IMR-90 (cell line): Measurements from ENCODE around the gene PLBD2. TPM values are rescaled to one million over a fixed set of nuclear protein-coding genes. Genes with fewer than 3 reads are reported as not detected.

Experiments used
- ATAC-seq: fragments of 200-7000 bp; cut with Tn5 transposase; 2 replicates; pipeline ENCODE4 v1.9.1; 2020; ENCODE audit warnings: low read depth, mild to moderate bottlenecking, moderate library complexity
- BruUV-seq: library from RNA; stranded (reverse); fragments of 400-500 nt; replicated peaks from 2 replicates; lab custom pipeline; 2021; lab: Mats Ljungman, UMichigan
- CTCF ChIA-PET: fragments of 300-600 bp; formaldehyde crosslinking; extraction: SDS; loops from one replicate; lab custom pipeline; 2021; ENCODE audit warnings: antibody characterized with exemption; lab: Yijun Ruan, JAX
- POLR2A ChIA-PET: fragments of 300-600 bp; sonication (Branson Sonifier 250); formaldehyde crosslinking; loops from one replicate; lab custom pipeline; 2022; ENCODE audit warnings: antibody characterized with exemption; ENCODE audit not compliant: unreplicated experiment; lab: Charles Lee
- DNase-seq: peaks from one replicate; pipeline ENCODE4 v3.0.0; 2013
- H2AFZ ChIP-seq: replicated peaks from 2 replicates; pipeline ENCODE3; 2013; ENCODE audit warnings: low read length, mild to moderate bottlenecking; ENCODE audit not compliant: poor library complexity
- H2AK5ac ChIP-seq: 2 replicates; pipeline ENCODE4 v1.6.1; 2013; ENCODE audit warnings: low read depth, low read length, inconsistent platforms
- H2AK9ac ChIP-seq: replicated peaks from 2 replicates; pipeline ENCODE3; 2013; ENCODE audit warnings: mild to moderate bottlenecking, low read depth, low read length, moderate library complexity; ENCODE audit not compliant: poor library complexity
- H2BK120ac ChIP-seq: 2 replicates; pipeline ENCODE4 v1.6.1; 2013; ENCODE audit warnings: low read depth, low read length, inconsistent platforms
- H2BK15ac ChIP-seq: 3 replicates; pipeline ENCODE4 v1.6.1; 2013; ENCODE audit warnings: low read depth, low read length, inconsistent platforms
- H2BK20ac ChIP-seq: 2 replicates; pipeline ENCODE4 v1.6.1; 2013; ENCODE audit warnings: low read depth, mild to moderate bottlenecking, inconsistent platforms, low read length, moderate library complexity
- H2BK5ac ChIP-seq: 2 replicates; pipeline ENCODE4 v1.6.1; 2013; ENCODE audit warnings: mild to moderate bottlenecking, low read depth, low read length, inconsistent platforms; ENCODE audit not compliant: poor library complexity, severe bottlenecking
- H3K14ac ChIP-seq: replicated peaks from 2 replicates; pipeline ENCODE4 v1.6.1; 2013; ENCODE audit warnings: low read depth, low read length, inconsistent platforms
- H3K18ac ChIP-seq: 2 replicates; pipeline ENCODE4 v1.6.1; 2013; ENCODE audit warnings: low read depth, low read length, control low read depth
- H3K23ac ChIP-seq: 2 replicates; pipeline ENCODE4 v1.6.1; 2013; ENCODE audit warnings: low read depth, low read length, inconsistent platforms
- H3K27ac ChIP-seq: 2 replicates; pipeline ENCODE4 v1.5.1; 2013; ENCODE audit warnings: mild to moderate bottlenecking, control low read depth, low read length; ENCODE audit not compliant: insufficient read depth
- H3K27me3 ChIP-seq: 2 replicates; pipeline ENCODE4 v1.6.1; 2013; ENCODE audit warnings: low read length; ENCODE audit not compliant: control insufficient read depth, insufficient read depth
- H3K36me3 ChIP-seq: 2 replicates; pipeline ENCODE4 v1.6.1; 2013; ENCODE audit warnings: low read length, mixed read lengths; ENCODE audit not compliant: control insufficient read depth, insufficient read depth
- H3K4ac ChIP-seq: 2 replicates; pipeline ENCODE4 v1.6.1; 2013; ENCODE audit warnings: low read depth, low read length, inconsistent platforms
- H3K4me1 ChIP-seq: 2 replicates; pipeline ENCODE4 v1.6.1; 2013; ENCODE audit warnings: low read length, mixed read lengths; ENCODE audit not compliant: control insufficient read depth, insufficient read depth
- H3K4me2 ChIP-seq: 2 replicates; pipeline ENCODE4 v1.6.1; 2013; ENCODE audit warnings: low read depth, mild to moderate bottlenecking, control low read depth, low read length, moderate library complexity
- H3K4me3 ChIP-seq: 2 replicates; pipeline ENCODE4 v1.5.1; 2013; ENCODE audit warnings: low read depth, mild to moderate bottlenecking, control low read depth, low read length, moderate library complexity; ENCODE audit not compliant: insufficient read depth
- H3K56ac ChIP-seq: 2 replicates; pipeline ENCODE4 v1.6.1; 2013; ENCODE audit warnings: low read length, inconsistent platforms; ENCODE audit not compliant: insufficient read depth; ENCODE audit errors: extremely low read depth
- H3K79me1 ChIP-seq, 2 experiments: 2 replicates each; pipeline ENCODE4 v1.6.1; 2013; ENCODE audit warnings: low read length in 2 of 2, inconsistent platforms in 1 of 2, low read depth in 1 of 2
- H3K9ac ChIP-seq: 2 replicates; pipeline ENCODE4 v1.6.1; 2013; ENCODE audit warnings: low read depth, low read length, control low read depth
- H3K9me1 ChIP-seq: 2 replicates; pipeline ENCODE4 v1.6.1; 2013; ENCODE audit warnings: low read length, inconsistent platforms; ENCODE audit not compliant: insufficient read depth
- H3K9me3 ChIP-seq: 2 replicates; pipeline ENCODE4 v1.6.1; 2013; ENCODE audit warnings: low read length; ENCODE audit not compliant: control insufficient read depth, insufficient read depth
- H4K20me1 ChIP-seq: 2 replicates; pipeline ENCODE4 v1.6.1; 2013; ENCODE audit warnings: low read length, inconsistent platforms; ENCODE audit not compliant: insufficient read depth
- H4K5ac ChIP-seq: 2 replicates; pipeline ENCODE4 v1.6.1; 2013; ENCODE audit warnings: mild to moderate bottlenecking, low read depth, low read length, control low read depth
- H4K8ac ChIP-seq, 2 experiments: 2 replicates each; pipeline ENCODE4 v1.6.1; 2013; ENCODE audit warnings: low read depth in 2 of 2, low read length in 2 of 2, control low read depth in 1 of 2, inconsistent platforms in 1 of 2
- H4K91ac ChIP-seq: 2 replicates; pipeline ENCODE4 v1.6.1; 2013; ENCODE audit warnings: low read depth, low read length, inconsistent platforms; ENCODE audit not compliant: insufficient read depth
- CEBPB ChIP-seq: IDR thresholded peaks from 2 replicates; pipeline ENCODE4 v1.6.1; 2012; ENCODE audit warnings: low read depth, low read length, improper control_type of control experiment
- ELK1 ChIP-seq: fragments of 150-350 bp; IDR thresholded peaks from 2 replicates; pipeline ENCODE4 v1.6.1; 2016; ENCODE audit warnings: low read depth, mild to moderate bottlenecking, low read length, moderate library complexity, borderline replicate concordance
- MXI1 ChIP-seq: IDR thresholded peaks from 2 replicates; pipeline ENCODE4 v1.6.1; 2012; ENCODE audit warnings: low read depth, mild to moderate bottlenecking, low read length, moderate library complexity, borderline replicate concordance
- POLR2A ChIP-seq: IDR thresholded peaks from 2 replicates; pipeline ENCODE4 v1.6.1; 2012; ENCODE audit warnings: mild to moderate bottlenecking, low read depth, low read length
- RFX5 ChIP-seq: IDR thresholded peaks from 2 replicates; pipeline ENCODE4 v1.8.0; 2012; ENCODE audit warnings: low read depth, mild to moderate bottlenecking, low read length, moderate library complexity
- WGBS, 2 experiments: methylation state at CpG; one replicate each; pipeline versions ENCODE4 v1.1.5 to v1.1.7; 2013; ENCODE audit warnings: missing lambda C conversion rate in 2 of 2; ENCODE audit not compliant: insufficient read length in 1 of 2; ENCODE audit errors: extremely low coverage in 2 of 2; 5-methylcytosine and 5-hydroxymethylcytosine counted together
- dilution Hi-C: fragments of 300-500 bp; cut with HindIII; formaldehyde crosslinking; loops from one replicate; pipeline ENCODE4 v1.14.3; 2018; ENCODE audit warnings: low sequenced_read_pairs; ENCODE audit not compliant: unreplicated experiment
- in situ Hi-C: fragments of 300-500 bp; cut with MboI; formaldehyde crosslinking; loops from 3 replicates; pipeline ENCODE4 v1.14.3; 2019; ENCODE audit warnings: low sequenced_read_pairs, inconsistent platforms, mixed read lengths
- intact Hi-C: fragments of 100-400 bp; cut with micrococcal nuclease; formaldehyde crosslinking; loops from 2 replicates; pipeline ENCODE4 v1.10.0; 2022
- polyA plus RNA-seq, 3 experiments: library from polyadenylated mRNA; depleted of rRNA; stranded (reverse); fragments of >200 nt; gene quantifications; 2 replicates each; pipeline ENCODE4 v1.2.3, GENCODE V29; 2012; ENCODE audit warnings: low replicate concordance in 1 of 3
- total RNA-seq: library from RNA; depleted of rRNA; stranded (reverse); fragments of >200 nt; gene quantifications from 2 replicates; pipeline ENCODE4 v1.2.3, GENCODE V29; 2012

The PLBD2 gene
- total and polyA plus RNA-seq, 2 of the 4 experiments (the other 2 are of a cell fraction) = 7.3 to 44.5 TPM

- TF ChIP-seq CEBPB (no peak), ELK1 (no peak), MXI1 (no peak), POLR2A (no peak), RFX5 (no peak)
- Histone ChIP-seq H4K5ac (no peak overlapping the region), H3K4me1 (no peaks in the 10 kb centered on the region; the same call in 1 of the 2 replicates), H2AK5ac (no peak overlapping the region), H3K4me3 (no peak overlapping the region), H2AFZ (no peak overlapping the region), H3K36me3 (peaks cover 23% of the 10 kb centered on the region), H4K91ac (no peak overlapping the region), H3K18ac (no peak overlapping the region), H3K9me1 (peaks cover 18% of the 10 kb centered on the region; the same call in 1 of the 2 replicates), H2BK15ac (no peak overlapping the region), H2BK5ac (no peak overlapping the region), H2BK120ac (no peak overlapping the region), H3K4ac (no peak overlapping the region), H3K23ac (no peak overlapping the region), H3K9ac (no peak overlapping the region), H4K8ac (no peak overlapping the region), H3K27me3 (no peaks in the 10 kb centered on the region), H3K56ac (no peak overlapping the region), H2AK9ac (no peak overlapping the region), H3K9me3 (no peaks in the 10 kb centered on the region), H3K79me1 (peaks cover 0 to 6% of the 10 kb centered on the region in 2 experiments; a peak in 1 of 4 replicates), H4K20me1 (no peaks in the 10 kb centered on the region; the same call in 1 of the 2 replicates), H3K4me2 (no peak overlapping the region), H3K27ac (no peak overlapping the region), H3K14ac (no peak overlapping the region), H2BK20ac (no peak overlapping the region)
- dilution Hi-C loops (no loop called here), in situ Hi-C loops (no loop called here), intact Hi-C loops (no loop called here)
- 89% methylated on average over 1 of the region's 3 CpGs; no CpG with 5 or more reads in 1 of the 2 experiments for WGBS, 2 experiments
- no TSS peak for BruUV-seq
- ChIA-PET POLR2A (no interaction called here), CTCF (no interaction called here)
- DNase-seq (no peak), ATAC-seq (no peak)
Measured at GRCh38 chr12:113373969-113374368, 15.6 kb downstream of the PLBD2 start.
